H9 (cell line): ENCODE data around the gene LAMB1. TPM values are rescaled to one million over a fixed set of nuclear protein-coding genes. Genes with fewer than 3 reads are reported as not detected.

Source experiments
- DNase-seq: peaks from one replicate; pipeline ENCODE4 v3.0.0-alpha.2; 2017
- H2AFZ ChIP-seq: one replicate; pipeline ENCODE4 v1.6.1; 2013; ENCODE audit warnings: mild to moderate bottlenecking, low read length, control low read depth, moderate library complexity
- H2AK5ac ChIP-seq: 2 replicates; pipeline ENCODE4 v1.6.1; 2013; ENCODE audit warnings: low read length, control low read depth, mixed read lengths; ENCODE audit not compliant: insufficient read length
- H2BK120ac ChIP-seq: one replicate; pipeline ENCODE4 v1.6.1; 2013; ENCODE audit warnings: low read depth, mild to moderate bottlenecking, low read length, control low read depth, inconsistent platforms; ENCODE audit not compliant: poor library complexity, severe bottlenecking
- H2BK12ac ChIP-seq: 2 replicates; pipeline ENCODE4 v1.6.1; 2013; ENCODE audit warnings: low read length, control low read depth, mixed read lengths, low read depth; ENCODE audit not compliant: insufficient read length
- H2BK15ac ChIP-seq: 2 replicates; pipeline ENCODE4 v1.6.1; 2013; ENCODE audit warnings: low read depth, low read length, control low read depth
- H2BK20ac ChIP-seq: one replicate; pipeline ENCODE4 v1.6.1; 2013; ENCODE audit warnings: low read depth, mild to moderate bottlenecking, low read length, control low read depth, inconsistent platforms; ENCODE audit not compliant: poor library complexity, severe bottlenecking
- H2BK5ac ChIP-seq: 2 replicates; pipeline ENCODE4 v1.6.1; 2013; ENCODE audit warnings: low read length, control low read depth, mixed read lengths; ENCODE audit not compliant: insufficient read length
- H3K14ac ChIP-seq: 2 replicates; pipeline ENCODE4 v1.6.1; 2013; ENCODE audit warnings: low read length, control low read depth; ENCODE audit not compliant: insufficient read depth
- H3K18ac ChIP-seq: 2 replicates; pipeline ENCODE4 v1.6.1; 2013; ENCODE audit warnings: low read depth, mild to moderate bottlenecking, mixed read lengths, low read length, control low read depth; ENCODE audit not compliant: insufficient read length
- H3K23ac ChIP-seq: 2 replicates; pipeline ENCODE4 v1.6.1; 2013; ENCODE audit warnings: low read length, control low read depth, mixed read lengths, low read depth; ENCODE audit not compliant: insufficient read length
- H3K23me2 ChIP-seq: 2 replicates; pipeline ENCODE4 v1.6.1; 2013; ENCODE audit warnings: low read depth, mild to moderate bottlenecking, mixed read lengths, low read length, control low read depth; ENCODE audit not compliant: insufficient read length, poor library complexity, severe bottlenecking
- H3K27ac ChIP-seq: 2 replicates; pipeline ENCODE4 v1.5.1; 2013; ENCODE audit warnings: low read length, control low read depth, mixed read lengths, low read depth; ENCODE audit not compliant: insufficient read length
- H3K27me3 ChIP-seq: 2 replicates; pipeline ENCODE4 v1.6.1; 2013; ENCODE audit warnings: low read length, control low read depth, inconsistent platforms; ENCODE audit not compliant: insufficient read depth
- H3K4ac ChIP-seq: 2 replicates; pipeline ENCODE4 v1.6.1; 2013; ENCODE audit warnings: low read depth, mild to moderate bottlenecking, control low read depth, inconsistent platforms, low read length, moderate library complexity
- H3K4me1 ChIP-seq: 2 replicates; pipeline ENCODE4 v1.6.1; 2013; ENCODE audit warnings: low read length, control low read depth, inconsistent platforms; ENCODE audit not compliant: insufficient read depth
- H3K4me2 ChIP-seq: 2 replicates; pipeline ENCODE4 v1.6.1; 2013; ENCODE audit warnings: low read length, control low read depth, mixed read lengths; ENCODE audit not compliant: insufficient read length, insufficient read depth
- H3K56ac ChIP-seq: 2 replicates; pipeline ENCODE4 v1.6.1; 2013; ENCODE audit warnings: low read depth, mild to moderate bottlenecking, mixed read lengths, low read length, control low read depth; ENCODE audit not compliant: insufficient read length
- H3K79me1 ChIP-seq: 2 replicates; pipeline ENCODE4 v1.6.1; 2013; ENCODE audit warnings: low read depth, mild to moderate bottlenecking, moderate library complexity, low read length, control low read depth, inconsistent platforms; ENCODE audit not compliant: insufficient read depth, poor library complexity, severe bottlenecking
- H3K79me2 ChIP-seq: 2 replicates; pipeline ENCODE4 v1.6.1; 2013; ENCODE audit warnings: low read length, control low read depth, inconsistent platforms; ENCODE audit not compliant: insufficient read depth
- H3K9ac ChIP-seq: 2 replicates; pipeline ENCODE4 v1.6.1; 2013; ENCODE audit warnings: low read length, control low read depth, mixed read lengths; ENCODE audit not compliant: insufficient read length; ENCODE audit errors: extremely low read depth
- H3K9me3 ChIP-seq: one replicate; pipeline ENCODE4 v1.6.1; 2013; ENCODE audit warnings: low read depth, low read length, inconsistent platforms; ENCODE audit not compliant: control insufficient read depth
- H3T11ph ChIP-seq: one replicate; pipeline ENCODE4 v1.6.1; 2013; ENCODE audit warnings: mild to moderate bottlenecking, low read length, control low read depth, inconsistent platforms
- H4K20me1 ChIP-seq: one replicate; pipeline ENCODE4 v1.6.1; 2013; ENCODE audit not compliant: control insufficient read depth, insufficient read length, insufficient read depth
- H4K5ac ChIP-seq: 2 replicates; pipeline ENCODE4 v1.6.1; 2013; ENCODE audit warnings: low read depth, mild to moderate bottlenecking, mixed read lengths, low read length, control low read depth; ENCODE audit not compliant: insufficient read length
- H4K8ac ChIP-seq: replicated peaks from 2 replicates; pipeline ENCODE4 v1.6.1; 2013; ENCODE audit warnings: low read length, control low read depth, mixed read lengths, low read depth; ENCODE audit not compliant: insufficient read length
- H4K91ac ChIP-seq: 2 replicates; pipeline ENCODE4 v1.6.1; 2013; ENCODE audit warnings: low read depth, mild to moderate bottlenecking, moderate library complexity, mixed read lengths, low read length, control low read depth; ENCODE audit not compliant: insufficient read length
- H3K27ac Mint-ChIP-seq, 3 experiments: 2 replicates in 2 of 3; 3 replicates in 1 of 3; pipeline ENCODE4 v1.8.0; 2020 to 2021; ENCODE audit warnings: mixed read lengths in 3 of 3, mild to moderate bottlenecking in 1 of 3, moderate library complexity in 1 of 3
- H3K27me3 Mint-ChIP-seq: 2 replicates; pipeline ENCODE4 v1.8.0; 2021; ENCODE audit warnings: low read depth, mild to moderate bottlenecking, moderate library complexity, mixed read lengths
- H3K36me3 Mint-ChIP-seq, 3 experiments: 2 replicates in 2 of 3; 3 replicates in 1 of 3; pipeline ENCODE4 v1.8.0; 2020 to 2021; ENCODE audit warnings: low read depth in 3 of 3, mixed read lengths in 3 of 3; ENCODE audit not compliant: insufficient read depth in 1 of 3
- H3K4me1 Mint-ChIP-seq, 2 experiments: 2 replicates each; pipeline ENCODE4 v1.8.0; 2020; ENCODE audit warnings: mixed read lengths in 2 of 2
- H3K4me3 Mint-ChIP-seq, 2 experiments: 2 replicates in 1 of 2; 3 replicates in 1 of 2; pipeline ENCODE4 v1.8.0; 2020 to 2021; ENCODE audit warnings: mild to moderate bottlenecking in 2 of 2, mixed read lengths in 2 of 2, moderate library complexity in 1 of 2
- H3K9me3 Mint-ChIP-seq, 2 experiments: 2 replicates in 1 of 2; 3 replicates in 1 of 2; pipeline ENCODE4 v1.8.0; 2020; ENCODE audit warnings: mild to moderate bottlenecking in 2 of 2, mixed read lengths in 2 of 2, moderate library complexity in 1 of 2
- WGBS: extraction: QIAGEN DNeasy Blood & Tissue Kit; methylation state at CpG from one replicate; pipeline ENCODE4 v1.1.7; 2013; ENCODE audit warnings: missing lambda C conversion rate, low lambda C conversion rate, mixed read lengths; ENCODE audit not compliant: insufficient read length; ENCODE audit errors: extremely low coverage; 5-methylcytosine and 5-hydroxymethylcytosine counted together
- total RNA-seq: library from RNA; stranded (reverse); gene quantifications from 2 replicates; pipeline ENCODE4 v1.2.1, GENCODE V29; 2021
- TF ChIP-seq, protein P1 (sequence below): fragments of 200-600 bp; sonication (generic); conservative IDR thresholded peaks from 3 replicates; pipeline ENCODE4 v1.8.0; 2021; ENCODE audit warnings: antibody characterized with exemption, mild to moderate bottlenecking

Gene LAMB1
- total RNA-seq, 1 experiment from 2014 or later = 75.8 TPM

DNA sequence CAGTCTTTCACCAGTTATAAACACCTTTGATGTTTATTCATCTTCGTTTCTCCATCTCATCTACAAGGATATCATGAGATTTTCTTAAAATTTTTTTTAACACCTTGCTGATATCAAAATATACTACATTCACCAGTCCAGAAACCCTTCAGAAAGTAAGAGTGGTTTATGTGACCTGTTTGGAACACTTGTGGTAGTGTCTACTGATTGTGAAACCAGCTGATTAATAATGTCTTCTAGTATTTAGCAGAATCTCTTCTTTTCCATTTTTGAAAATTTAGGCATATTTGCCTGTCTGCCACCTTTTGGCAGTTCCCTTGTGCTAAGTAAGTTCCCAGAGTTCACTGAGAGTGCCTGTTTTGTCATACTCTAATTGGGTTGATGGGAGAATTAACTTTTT is 93.5 kb downstream of the LAMB1 start:
- no peak overlapping the region for H2BK15ac ChIP-seq
- no peak overlapping the region for H2AFZ ChIP-seq
- H3K27ac Mint-ChIP-seq = no peak overlapping the region

More for the DNA sequence above, 93.5 kb downstream of the LAMB1 start:
- TF ChIP-seq, protein P1, sequence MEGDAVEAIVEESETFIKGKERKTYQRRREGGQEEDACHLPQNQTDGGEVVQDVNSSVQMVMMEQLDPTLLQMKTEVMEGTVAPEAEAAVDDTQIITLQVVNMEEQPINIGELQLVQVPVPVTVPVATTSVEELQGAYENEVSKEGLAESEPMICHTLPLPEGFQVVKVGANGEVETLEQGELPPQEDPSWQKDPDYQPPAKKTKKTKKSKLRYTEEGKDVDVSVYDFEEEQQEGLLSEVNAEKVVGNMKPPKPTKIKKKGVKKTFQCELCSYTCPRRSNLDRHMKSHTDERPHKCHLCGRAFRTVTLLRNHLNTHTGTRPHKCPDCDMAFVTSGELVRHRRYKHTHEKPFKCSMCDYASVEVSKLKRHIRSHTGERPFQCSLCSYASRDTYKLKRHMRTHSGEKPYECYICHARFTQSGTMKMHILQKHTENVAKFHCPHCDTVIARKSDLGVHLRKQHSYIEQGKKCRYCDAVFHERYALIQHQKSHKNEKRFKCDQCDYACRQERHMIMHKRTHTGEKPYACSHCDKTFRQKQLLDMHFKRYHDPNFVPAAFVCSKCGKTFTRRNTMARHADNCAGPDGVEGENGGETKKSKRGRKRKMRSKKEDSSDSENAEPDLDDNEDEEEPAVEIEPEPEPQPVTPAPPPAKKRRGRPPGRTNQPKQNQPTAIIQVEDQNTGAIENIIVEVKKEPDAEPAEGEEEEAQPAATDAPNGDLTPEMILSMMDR = no peak
- no peak overlapping the region for H3K4me2 ChIP-seq
- no peak overlapping the region for H4K91ac ChIP-seq
- Mint-ChIP-seq H3K9me3 (no peaks in the 10 kb centered on the region; a peak in 1 of 5 replicates), H3K4me1 (no peaks in the 10 kb centered on the region), H3K4me3 (no peak overlapping the region), H3K36me3 (peaks cover 29 to 82% (median 62%) of the 10 kb centered on the region in 3 experiments; a peak in 6 of 7 replicates), H3K27me3 (no peaks in the 10 kb centered on the region)
- WGBS = no CpG with 5 or more reads among the region's 1 CpG
- no peak overlapping the region for H3K56ac ChIP-seq
- H3K4me1 ChIP-seq = no peaks in the 10 kb centered on the region
- no peak overlapping the region for H2BK120ac ChIP-seq
- no peak overlapping the region for H3K27ac ChIP-seq
- no peaks in the 10 kb centered on the region for H3K27me3 ChIP-seq
- H3K4ac ChIP-seq = no peak overlapping the region
- H3K14ac ChIP-seq = no peak overlapping the region
- H4K20me1 ChIP-seq = no peaks in the 10 kb centered on the region
- no peak overlapping the region for H4K5ac ChIP-seq
- DNase-seq = no peak
- H3K23me2 ChIP-seq = no peaks in the 10 kb centered on the region
- H3T11ph ChIP-seq = no peak overlapping the region
- no peak overlapping the region for H2BK20ac ChIP-seq
- no peak overlapping the region for H3K9ac ChIP-seq
- H3K9me3 ChIP-seq = no peaks in the 10 kb centered on the region
- no peaks in the 10 kb centered on the region for H3K79me2 ChIP-seq
- no peak overlapping the region for H4K8ac ChIP-seq
- no peak overlapping the region for H3K18ac ChIP-seq
- H2BK5ac ChIP-seq = no peak overlapping the region
- H3K23ac ChIP-seq = no peak overlapping the region
- H2BK12ac ChIP-seq = no peak overlapping the region
- no peaks in the 10 kb centered on the region for H3K79me1 ChIP-seq
- H2AK5ac ChIP-seq = no peak overlapping the region
